ENCODE data around the gene DCXR.
A peak's percentile ranks its signal among the peaks of the same experiment; 100 is the strongest.

The DCXR gene

DNA sequence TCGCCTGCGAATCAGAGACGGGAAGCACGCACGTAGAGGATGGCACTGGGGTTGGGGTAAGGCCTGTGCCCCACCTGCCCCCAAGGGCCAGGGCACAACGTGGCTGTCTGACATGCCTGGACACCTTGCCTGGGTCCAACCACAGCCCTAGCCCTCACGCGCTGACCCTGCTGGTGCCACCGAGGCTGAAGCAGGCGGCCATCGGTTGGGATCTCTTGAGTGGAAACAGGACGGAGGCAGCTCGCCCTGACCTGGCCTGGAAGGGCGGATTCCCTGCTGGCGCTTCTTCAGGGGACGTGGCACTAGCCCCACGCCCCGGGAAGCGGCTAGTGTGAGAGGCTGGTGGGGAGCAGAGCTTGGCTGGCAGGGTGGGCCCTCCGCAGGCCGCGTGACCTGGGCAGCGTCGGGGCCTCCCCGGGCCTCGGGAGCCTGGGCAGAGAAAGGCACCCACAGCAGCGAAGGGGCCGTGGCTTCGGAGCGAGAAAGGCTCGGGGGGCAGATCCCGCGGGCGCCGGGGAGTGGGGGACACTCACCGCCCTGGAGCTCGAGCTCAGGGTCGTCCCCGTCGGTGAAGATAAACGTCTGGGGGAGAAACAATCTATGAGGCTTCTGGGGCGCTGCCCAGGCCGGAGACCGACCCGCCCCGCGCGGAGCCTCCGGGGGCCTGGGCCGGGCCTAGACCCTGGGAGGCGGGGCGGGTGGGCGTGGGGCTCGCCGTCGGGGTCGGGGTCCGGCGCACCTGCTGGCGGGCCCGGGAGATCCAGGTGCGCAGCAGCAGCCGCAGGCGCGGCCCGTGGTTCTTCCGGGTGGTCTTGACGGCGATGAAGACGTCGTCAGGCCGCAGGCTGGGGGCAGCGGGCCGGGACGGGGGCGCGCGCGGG lies 13.5 kb upstream of the DCXR start:
- DNase-seq (ENCODE audit: low read depth) = no peak
- H3K4me3 ChIP-seq (ENCODE audit: control insufficient read depth, low read depth, low read length) = peak overlapping the region; percentile 50
- TF ChIP-seq, protein P1, sequence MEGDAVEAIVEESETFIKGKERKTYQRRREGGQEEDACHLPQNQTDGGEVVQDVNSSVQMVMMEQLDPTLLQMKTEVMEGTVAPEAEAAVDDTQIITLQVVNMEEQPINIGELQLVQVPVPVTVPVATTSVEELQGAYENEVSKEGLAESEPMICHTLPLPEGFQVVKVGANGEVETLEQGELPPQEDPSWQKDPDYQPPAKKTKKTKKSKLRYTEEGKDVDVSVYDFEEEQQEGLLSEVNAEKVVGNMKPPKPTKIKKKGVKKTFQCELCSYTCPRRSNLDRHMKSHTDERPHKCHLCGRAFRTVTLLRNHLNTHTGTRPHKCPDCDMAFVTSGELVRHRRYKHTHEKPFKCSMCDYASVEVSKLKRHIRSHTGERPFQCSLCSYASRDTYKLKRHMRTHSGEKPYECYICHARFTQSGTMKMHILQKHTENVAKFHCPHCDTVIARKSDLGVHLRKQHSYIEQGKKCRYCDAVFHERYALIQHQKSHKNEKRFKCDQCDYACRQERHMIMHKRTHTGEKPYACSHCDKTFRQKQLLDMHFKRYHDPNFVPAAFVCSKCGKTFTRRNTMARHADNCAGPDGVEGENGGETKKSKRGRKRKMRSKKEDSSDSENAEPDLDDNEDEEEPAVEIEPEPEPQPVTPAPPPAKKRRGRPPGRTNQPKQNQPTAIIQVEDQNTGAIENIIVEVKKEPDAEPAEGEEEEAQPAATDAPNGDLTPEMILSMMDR (conservative IDR thresholded peaks at IDR 0.05; ENCODE audit: control insufficient read depth, insufficient read depth, low read depth, low read length) = no peak

DNA sequence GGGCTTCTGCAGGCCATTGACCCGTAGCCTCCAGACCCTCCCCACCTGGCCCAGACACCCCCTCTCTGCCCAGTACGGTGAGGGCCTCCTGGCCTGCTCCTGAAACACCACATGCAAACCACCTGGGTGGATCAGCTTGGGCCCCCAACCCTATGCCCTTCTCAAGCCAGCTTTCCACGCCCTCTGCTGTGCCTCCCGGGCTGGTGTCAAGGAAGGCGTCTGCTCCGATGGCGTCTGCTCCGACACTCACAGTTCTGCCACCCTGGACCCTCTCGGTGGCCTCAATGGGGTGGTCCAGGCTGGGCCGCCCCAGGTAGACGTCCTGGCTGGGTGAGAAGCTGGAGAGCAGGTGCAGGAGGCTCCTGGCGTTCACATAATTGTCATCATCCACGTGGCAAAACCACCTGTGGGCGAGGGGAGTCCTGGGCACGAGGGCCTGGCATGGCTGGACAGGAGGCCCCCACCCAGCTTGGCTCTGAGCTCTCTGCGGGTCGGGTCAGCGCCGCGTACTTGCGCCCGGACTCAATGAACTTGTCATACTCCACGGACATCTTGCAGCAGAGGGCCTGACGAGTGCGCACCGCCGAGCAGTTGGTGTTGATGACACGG lies 12.8 kb upstream of the DCXR start:
- peak overlapping the region; percentile 50 for H3K4me3 ChIP-seq (ENCODE audit: control insufficient read depth, low read depth, low read length)
- TF ChIP-seq, protein P1 (conservative IDR thresholded peaks at IDR 0.05; ENCODE audit: control insufficient read depth, insufficient read depth, low read depth, low read length) = no peak
- DNase-seq (ENCODE audit: low read depth) = no peak

DNA sequence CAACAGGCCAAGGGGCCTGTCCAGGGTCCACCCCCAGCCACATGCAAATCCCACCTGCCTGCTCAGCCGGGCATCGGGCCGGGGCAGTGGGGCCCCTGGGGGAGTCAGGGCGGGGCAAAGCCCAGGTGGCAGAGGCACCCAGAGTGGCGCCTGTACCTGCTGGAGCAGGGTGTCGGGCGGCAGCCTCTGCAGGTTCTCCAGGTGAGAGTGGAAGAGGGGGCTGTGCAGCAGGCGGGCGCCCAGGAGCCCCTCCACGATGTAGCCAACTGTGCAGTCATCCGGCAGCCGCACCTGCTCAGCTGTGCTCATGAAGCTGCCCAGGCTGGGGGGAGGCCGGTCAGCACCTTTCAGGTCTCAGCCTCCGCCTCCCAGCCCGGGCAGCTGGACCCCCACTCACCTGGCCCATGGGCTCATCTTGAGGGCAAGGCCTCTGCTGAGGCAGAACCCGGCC lies 12.0 kb upstream of the DCXR start:
- DNase-seq (ENCODE audit: low read depth) = no peak

DNA sequence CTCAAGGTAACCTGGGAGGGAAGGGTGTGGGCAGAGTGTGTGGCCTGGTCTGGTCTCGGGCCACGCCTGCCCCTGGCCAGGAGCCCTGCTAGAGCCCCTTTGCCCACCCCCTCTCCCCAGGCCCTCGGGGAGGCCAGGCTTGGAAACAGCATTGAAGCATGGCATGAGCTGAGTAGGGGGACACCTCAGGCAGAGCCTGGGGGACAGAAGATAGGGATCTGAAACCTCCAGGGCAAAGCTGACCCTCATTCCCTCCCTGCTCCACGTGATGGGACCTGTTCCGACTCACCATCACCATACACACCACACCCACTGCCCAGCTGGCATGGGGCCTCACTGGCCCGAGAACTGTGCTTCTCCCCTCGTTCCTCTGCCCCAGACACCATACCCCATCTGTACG lies 11.6 kb upstream of the DCXR start:
- TF ChIP-seq, protein P1 (conservative IDR thresholded peaks at IDR 0.05; ENCODE audit: control insufficient read depth, insufficient read depth, low read depth, low read length) = no peak
- H3K4me3 ChIP-seq (ENCODE audit: control insufficient read depth, low read depth, low read length) = no peak overlapping the region
- no peak for DNase-seq (ENCODE audit: low read depth)

More for the DNA sequence above, 12.0 kb upstream of the DCXR start:
- H3K4me3 ChIP-seq (ENCODE audit: control insufficient read depth, low read depth, low read length) = no peak overlapping the region
- TF ChIP-seq, protein P1 (conservative IDR thresholded peaks at IDR 0.05; ENCODE audit: control insufficient read depth, insufficient read depth, low read depth, low read length) = no peak

DNA sequence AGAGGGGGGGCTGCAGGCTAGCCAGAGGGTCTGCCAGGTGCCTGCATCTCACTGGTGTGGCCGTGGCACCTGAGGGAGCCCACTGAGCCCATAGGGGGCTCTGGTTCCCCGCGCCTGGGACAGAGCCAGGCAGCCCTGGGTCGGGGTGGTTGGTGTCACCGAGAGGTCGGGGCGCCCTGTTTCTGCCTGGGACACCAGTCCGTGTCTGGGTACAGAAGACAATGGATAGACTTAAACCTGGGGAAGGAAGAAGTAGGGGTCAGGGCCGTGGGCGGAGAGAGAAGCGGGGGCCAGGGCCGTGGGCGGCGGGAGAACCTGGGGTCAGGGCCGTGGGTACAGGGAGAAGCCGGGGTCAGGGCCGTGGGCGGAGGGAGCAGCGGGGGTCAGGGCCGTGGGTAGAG lies 11.1 kb upstream of the DCXR start:
- H3K4me3 ChIP-seq (ENCODE audit: control insufficient read depth, low read depth, low read length) = no peak overlapping the region
- no peak for DNase-seq (ENCODE audit: low read depth)
- TF ChIP-seq, protein P1 (conservative IDR thresholded peaks at IDR 0.05; ENCODE audit: control insufficient read depth, insufficient read depth, low read depth, low read length) = no peak

DNA sequence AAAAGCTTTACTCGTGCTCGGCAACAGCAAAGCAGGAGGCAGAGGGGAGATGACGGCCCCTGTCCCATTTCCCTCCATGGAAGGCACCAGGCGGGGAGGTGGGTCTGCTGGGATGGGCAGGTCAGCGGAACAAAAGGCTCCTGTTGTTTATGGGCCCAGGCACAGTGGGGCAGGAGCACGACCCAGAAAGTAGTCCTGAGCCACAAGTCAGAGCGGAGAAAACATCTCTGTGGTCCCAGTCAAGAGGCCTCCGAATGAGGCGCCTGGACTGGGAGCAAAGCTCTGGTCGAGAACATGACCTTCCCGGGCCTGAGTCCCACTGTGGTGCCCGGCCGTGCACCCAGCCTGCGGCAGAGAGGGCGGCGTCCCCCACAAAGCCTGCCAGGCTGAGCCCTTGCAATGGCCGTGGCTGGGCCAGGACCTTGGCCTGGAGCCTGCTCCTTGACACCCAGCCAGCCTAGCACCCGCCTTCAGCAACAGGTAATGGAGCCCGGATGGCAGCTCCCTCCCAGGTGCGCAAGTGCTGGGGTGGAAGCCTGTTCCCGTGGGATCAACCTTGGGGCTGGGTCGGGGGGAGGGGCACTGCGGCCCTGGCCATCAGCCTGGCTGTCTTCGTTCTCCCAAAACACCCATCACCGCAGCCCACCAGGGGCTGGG lies 10.5 kb upstream of the DCXR start:
- H3K4me3 ChIP-seq (ENCODE audit: control insufficient read depth, low read depth, low read length) = no peak overlapping the region
- TF ChIP-seq, protein P1 (conservative IDR thresholded peaks at IDR 0.05; ENCODE audit: control insufficient read depth, insufficient read depth, low read depth, low read length) = no peak
- DNase-seq (ENCODE audit: low read depth) = no peak
